ENCODE measurements around the gene SLC22A1.

DNA sequence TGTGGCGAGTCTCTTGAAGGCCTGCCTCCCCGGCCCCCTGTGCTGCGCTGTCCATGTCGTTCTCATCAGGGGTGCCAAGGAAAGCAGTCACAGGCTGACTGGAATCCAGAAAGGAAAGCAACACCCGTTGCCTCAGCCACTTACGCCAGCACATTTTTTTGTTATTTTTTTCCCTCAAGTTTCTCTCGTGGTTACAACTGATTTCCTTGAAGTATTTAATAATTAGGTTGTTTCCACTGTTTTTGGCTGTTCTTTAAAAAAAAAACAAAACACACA is 17.9 kb upstream of the SLC22A1 start:
- TF ChIP-seq, protein P1, sequence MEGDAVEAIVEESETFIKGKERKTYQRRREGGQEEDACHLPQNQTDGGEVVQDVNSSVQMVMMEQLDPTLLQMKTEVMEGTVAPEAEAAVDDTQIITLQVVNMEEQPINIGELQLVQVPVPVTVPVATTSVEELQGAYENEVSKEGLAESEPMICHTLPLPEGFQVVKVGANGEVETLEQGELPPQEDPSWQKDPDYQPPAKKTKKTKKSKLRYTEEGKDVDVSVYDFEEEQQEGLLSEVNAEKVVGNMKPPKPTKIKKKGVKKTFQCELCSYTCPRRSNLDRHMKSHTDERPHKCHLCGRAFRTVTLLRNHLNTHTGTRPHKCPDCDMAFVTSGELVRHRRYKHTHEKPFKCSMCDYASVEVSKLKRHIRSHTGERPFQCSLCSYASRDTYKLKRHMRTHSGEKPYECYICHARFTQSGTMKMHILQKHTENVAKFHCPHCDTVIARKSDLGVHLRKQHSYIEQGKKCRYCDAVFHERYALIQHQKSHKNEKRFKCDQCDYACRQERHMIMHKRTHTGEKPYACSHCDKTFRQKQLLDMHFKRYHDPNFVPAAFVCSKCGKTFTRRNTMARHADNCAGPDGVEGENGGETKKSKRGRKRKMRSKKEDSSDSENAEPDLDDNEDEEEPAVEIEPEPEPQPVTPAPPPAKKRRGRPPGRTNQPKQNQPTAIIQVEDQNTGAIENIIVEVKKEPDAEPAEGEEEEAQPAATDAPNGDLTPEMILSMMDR (IDR thresholded peaks at IDR 0.05) = no peak
- TF ChIP-seq POLR2A (IDR thresholded peaks at IDR 0.05; ENCODE audit: low read length) (no peak), PHF8 (IDR thresholded peaks at IDR 0.05; ENCODE audit: borderline replicate concordance, low read depth) (no peak), POLR2AphosphoS2 (conservative IDR thresholded peaks at IDR 0.05; ENCODE audit: low read length) (no peak), CEBPB (IDR thresholded peaks at IDR 0.05) (no peak), NFE2L2 (conservative IDR thresholded peaks at IDR 0.05; ENCODE audit: low read length) (no peak), JUNB (IDR thresholded peaks at IDR 0.05) (no peak)
- TF ChIP-seq, protein P2, sequence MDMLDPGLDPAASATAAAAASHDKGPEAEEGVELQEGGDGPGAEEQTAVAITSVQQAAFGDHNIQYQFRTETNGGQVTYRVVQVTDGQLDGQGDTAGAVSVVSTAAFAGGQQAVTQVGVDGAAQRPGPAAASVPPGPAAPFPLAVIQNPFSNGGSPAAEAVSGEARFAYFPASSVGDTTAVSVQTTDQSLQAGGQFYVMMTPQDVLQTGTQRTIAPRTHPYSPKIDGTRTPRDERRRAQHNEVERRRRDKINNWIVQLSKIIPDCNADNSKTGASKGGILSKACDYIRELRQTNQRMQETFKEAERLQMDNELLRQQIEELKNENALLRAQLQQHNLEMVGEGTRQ (IDR thresholded peaks at IDR 0.05) = no peak
- TF ChIP-seq, protein P3, sequence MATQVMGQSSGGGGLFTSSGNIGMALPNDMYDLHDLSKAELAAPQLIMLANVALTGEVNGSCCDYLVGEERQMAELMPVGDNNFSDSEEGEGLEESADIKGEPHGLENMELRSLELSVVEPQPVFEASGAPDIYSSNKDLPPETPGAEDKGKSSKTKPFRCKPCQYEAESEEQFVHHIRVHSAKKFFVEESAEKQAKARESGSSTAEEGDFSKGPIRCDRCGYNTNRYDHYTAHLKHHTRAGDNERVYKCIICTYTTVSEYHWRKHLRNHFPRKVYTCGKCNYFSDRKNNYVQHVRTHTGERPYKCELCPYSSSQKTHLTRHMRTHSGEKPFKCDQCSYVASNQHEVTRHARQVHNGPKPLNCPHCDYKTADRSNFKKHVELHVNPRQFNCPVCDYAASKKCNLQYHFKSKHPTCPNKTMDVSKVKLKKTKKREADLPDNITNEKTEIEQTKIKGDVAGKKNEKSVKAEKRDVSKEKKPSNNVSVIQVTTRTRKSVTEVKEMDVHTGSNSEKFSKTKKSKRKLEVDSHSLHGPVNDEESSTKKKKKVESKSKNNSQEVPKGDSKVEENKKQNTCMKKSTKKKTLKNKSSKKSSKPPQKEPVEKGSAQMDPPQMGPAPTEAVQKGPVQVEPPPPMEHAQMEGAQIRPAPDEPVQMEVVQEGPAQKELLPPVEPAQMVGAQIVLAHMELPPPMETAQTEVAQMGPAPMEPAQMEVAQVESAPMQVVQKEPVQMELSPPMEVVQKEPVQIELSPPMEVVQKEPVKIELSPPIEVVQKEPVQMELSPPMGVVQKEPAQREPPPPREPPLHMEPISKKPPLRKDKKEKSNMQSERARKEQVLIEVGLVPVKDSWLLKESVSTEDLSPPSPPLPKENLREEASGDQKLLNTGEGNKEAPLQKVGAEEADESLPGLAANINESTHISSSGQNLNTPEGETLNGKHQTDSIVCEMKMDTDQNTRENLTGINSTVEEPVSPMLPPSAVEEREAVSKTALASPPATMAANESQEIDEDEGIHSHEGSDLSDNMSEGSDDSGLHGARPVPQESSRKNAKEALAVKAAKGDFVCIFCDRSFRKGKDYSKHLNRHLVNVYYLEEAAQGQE (IDR thresholded peaks at IDR 0.05) = no peak

All from A549 (cell line).